Activated gamma-delta T cell treated with Interleukin-2 at 50 U/mL for 16 hours (primary cell): Measurements from ENCODE around the gene NMU.
"Not testable (repeated sequence)": the region's sequence is repeated elsewhere in the genome, so short reads cannot be mapped to it uniquely, and the experiment has no call there.

Experiments
- DNase-seq: peaks from one replicate; pipeline ENCODE4 v3.0.0-alpha.2; 2020

The NMU gene

GRCh38 chr4:55618546-55619143 lies 17.5 kb downstream of the NMU start:
- DNase-seq: no peak

GRCh38 chr4:55617587-55618197 lies 18.4 kb downstream of the NMU start:
- DNase-seq: no peak

- no peak for DNase-seq
Measured at GRCh38 chr4:55615008-55615407, 21.1 kb downstream of the NMU start.

GRCh38 chr4:55613621-55614020 lies 22.5 kb downstream of the NMU start:
- DNase-seq: no peak

GRCh38 chr4:55612341-55612740 lies 23.8 kb downstream of the NMU start:
- no peak for DNase-seq

GRCh38 chr4:55611358-55612059 lies 24.6 kb downstream of the NMU start:
- no peak for DNase-seq

- no peak for DNase-seq
Measured at GRCh38 chr4:55610381-55610780, 25.7 kb downstream of the NMU start.

GRCh38 chr4:55609393-55609866 lies 26.7 kb downstream of the NMU start:
- no peak for DNase-seq

- DNase-seq: no peak
Measured at GRCh38 chr4:55608591-55608990, 27.5 kb downstream of the NMU start.

GRCh38 chr4:55604996-55605395 lies 31.1 kb downstream of the NMU start:
- no peak for DNase-seq

- DNase-seq: no peak
Measured at GRCh38 chr4:55600640-55601039, 35.5 kb downstream of the NMU start.

- no peak for DNase-seq
Measured at GRCh38 chr4:55598641-55599040, 37.5 kb downstream of the NMU start.

- no peak for DNase-seq
Measured at GRCh38 chr4:55592014-55592413, 44.1 kb downstream of the NMU start, which contains the start of gene PDCL2. Gene PDCL2 (minus strand): TSS chr4:55592245. CDS start chr4:55592109, 136 bp downstream.

GRCh38 chr4:55588160-55588559 lies 47.9 kb downstream of the NMU start:
- DNase-seq: no peak

GRCh38 chr4:55582773-55583172 lies 53.3 kb downstream of the NMU start:
- DNase-seq: not testable (repeated sequence)

GRCh38 chr4:55578341-55579010 lies 57.6 kb downstream of the NMU start:
- DNase-seq: no peak

GRCh38 chr4:55575513-55575912 lies 60.6 kb downstream of the NMU start:
- DNase-seq: no peak

GRCh38 chr4:55574252-55574651 lies 61.8 kb downstream of the NMU start:
- no peak for DNase-seq

GRCh38 chr4:55571806-55572205 lies 64.3 kb downstream of the NMU start:
- DNase-seq: no peak

GRCh38 chr4:55568905-55569504 lies 67.1 kb downstream of the NMU start:
- DNase-seq: no peak

GRCh38 chr4:55561889-55562288 lies 74.2 kb downstream of the NMU start:
- DNase-seq: no peak

- DNase-seq: no peak
Measured at GRCh38 chr4:55560096-55560495, 76.0 kb downstream of the NMU start.

- no peak for DNase-seq
Measured at GRCh38 chr4:55554453-55555030, 81.6 kb downstream of the NMU start.
